AG04450 (cell line): ENCODE results near the gene B4GALNT4. TPM values are rescaled to one million over a fixed set of nuclear protein-coding genes. Genes with fewer than 3 reads are reported as not detected.
"Not testable (repeated sequence)": the region's sequence is repeated elsewhere in the genome, so short reads cannot be mapped to it uniquely, and the experiment has no call there.

Experiments used
- CTCF ChIA-PET: fragments of 300-600, 350-600 bp; formaldehyde crosslinking; extraction: SDS; loops from one replicate; lab custom pipeline; 2022; ENCODE audit warnings: antibody characterized with exemption, inconsistent platforms; lab: Charles Lee
- POLR2A ChIA-PET: fragments of 350-600 bp; formaldehyde crosslinking; extraction: SDS; loops from one replicate; lab custom pipeline; 2021; ENCODE audit warnings: antibody characterized with exemption, inconsistent platforms; lab: Yijun Ruan, JAX
- DNase-seq: peaks from one replicate; pipeline ENCODE4 v3.0.0-alpha.2; 2011; ENCODE audit warnings: low read depth, low spot score
- H3K27ac ChIP-seq: one replicate; pipeline ENCODE4 v1.5.1; 2012; ENCODE audit warnings: low read depth, low read length, control low read depth
- H3K27me3 ChIP-seq: one replicate; pipeline ENCODE4 v1.6.0; 2012; ENCODE audit warnings: low read length; ENCODE audit not compliant: control insufficient read depth, insufficient read depth
- H3K4me3 ChIP-seq: 2 replicates; pipeline ENCODE4 v1.5.1; 2011; ENCODE audit warnings: mild to moderate bottlenecking, low read depth, low read length, control low read depth
- H3K9me3 ChIP-seq: 2 replicates; pipeline ENCODE4 v1.5.1; 2012; ENCODE audit warnings: low read length; ENCODE audit not compliant: control insufficient read depth, insufficient read depth
- CTCF ChIP-seq: IDR thresholded peaks from 2 replicates; pipeline ENCODE4 v1.5.1; 2011; ENCODE audit warnings: low read depth, low read length, control low read depth, inconsistent platforms
- polyA plus RNA-seq: library from polyadenylated mRNA; depleted of rRNA; stranded (reverse); fragments of >200 nt; gene quantifications from 2 replicates; pipeline ENCODE4 v1.2.3, GENCODE V29; 2011

Gene B4GALNT4
- polyA plus RNA-seq, 1 experiment = 7.8 TPM

GRCh38 chr11:400241-400689 lies 31.0 kb downstream of the B4GALNT4 start:
- H3K27ac ChIP-seq = no peak overlapping the region
- H3K9me3 ChIP-seq = peaks cover 25% of the 10 kb centered on the region
- no peaks in the 10 kb centered on the region for H3K27me3 ChIP-seq
- TF ChIP-seq CTCF = no peak
- ChIA-PET CTCF (no interaction called here), POLR2A (no interaction called here)
- no peak for DNase-seq
- H3K4me3 ChIP-seq = no peak overlapping the region

- H3K27me3 ChIP-seq, CTCF ChIA-PET, H3K4me3 ChIP-seq, POLR2A ChIA-PET, DNase-seq, H3K27ac ChIP-seq: not testable (repeated sequence)
- H3K9me3 ChIP-seq = peaks cover 25% of the 10 kb centered on the region
These were observed 31.9 kb downstream of the B4GALNT4 start for GRCh38 chr11:401196-401595.

- ChIA-PET POLR2A (no interaction called here), CTCF (no interaction called here)
- Histone ChIP-seq H3K4me3 (no peak overlapping the region), H3K9me3 (peaks cover 19% of the 10 kb centered on the region), H3K27me3 (no peaks in the 10 kb centered on the region), H3K27ac (no peak overlapping the region)
- DNase-seq = no peak
- TF ChIP-seq CTCF = no peak
These were observed 33.9 kb downstream of the B4GALNT4 start for GRCh38 chr11:403021-403760.

- Histone ChIP-seq H3K9me3 (peaks cover 16% of the 10 kb centered on the region), H3K27ac (no peak overlapping the region), H3K27me3 (no peaks in the 10 kb centered on the region), H3K4me3 (no peak overlapping the region)
- ChIA-PET CTCF (interaction anchor here (0.6 kb wide), 1 partner anchor 99 kb away, joined by 7 read pairs; no protein-coding TSS in a partner anchor), POLR2A (no interaction called here)
- no peak for TF ChIP-seq CTCF
- no peak for DNase-seq
These were observed 34.6 kb downstream of the B4GALNT4 start for GRCh38 chr11:403761-404431.

GRCh38 chr11:404551-405264 lies 35.4 kb downstream of the B4GALNT4 start:
- ChIA-PET POLR2A (interaction anchor here (0.6 kb wide), 1 partner anchor 44 kb away, joined by 8 read pairs; no protein-coding TSS in a partner anchor), CTCF (interaction anchor here (0.9 kb wide), 1 partner anchor 43 kb away, joined by 3 read pairs; no protein-coding TSS in a partner anchor)
- Histone ChIP-seq H3K4me3 (no peak overlapping the region), H3K9me3 (peaks cover 11% of the 10 kb centered on the region), H3K27me3 (no peaks in the 10 kb centered on the region), H3K27ac (no peak overlapping the region)
- TF ChIP-seq CTCF = no peak
- DNase-seq = no peak
